Stimulated activated CD4-positive, alpha-beta T cell treated with anti-CD3 and anti-CD28 coated beads, Interleukin-12 subunit alpha, Interleukin-12 subunit beta, amount 100 ng/mL, for 48 hours (primary cell): ENCODE measurements around the gene ITPRIPL2.

Experiments used
- DNase-seq, 3 donors: peaks; one replicate each; pipeline ENCODE4 v3.0.0-alpha.2; 2020; ENCODE audit warnings: low read depth in 2 of 3, low spot score in 1 of 3

Gene ITPRIPL2

DNA sequence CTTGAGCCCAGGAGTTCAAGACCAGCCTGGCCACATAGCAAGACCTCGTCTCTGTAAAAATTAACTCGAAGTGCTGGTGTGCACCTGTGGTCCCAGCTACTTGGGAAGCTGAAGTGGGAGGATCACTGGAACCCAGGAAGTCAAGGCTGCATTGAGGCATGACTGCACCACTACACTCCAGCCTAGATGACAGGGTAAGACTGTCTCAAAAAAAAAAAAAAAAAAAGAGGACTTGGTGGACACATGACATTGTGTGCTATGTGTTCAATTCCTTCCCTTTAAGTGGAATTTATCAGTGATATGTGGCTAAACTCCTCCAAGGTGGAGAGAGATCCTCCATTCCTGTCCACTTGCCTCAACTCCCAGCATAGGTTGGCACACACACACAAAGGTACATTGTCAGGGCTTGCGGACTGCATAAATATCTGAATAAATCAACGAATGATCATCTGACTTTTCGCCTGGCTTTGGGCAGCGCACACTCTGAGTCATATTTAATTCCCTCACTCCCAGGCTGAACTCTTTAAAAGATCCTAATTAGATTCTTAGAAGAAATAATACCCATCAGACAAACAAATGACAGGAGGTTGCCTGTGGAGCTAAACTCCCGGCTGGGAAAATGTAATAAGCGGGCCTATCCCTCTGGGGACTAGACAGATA lies 29.3 kb downstream of the ITPRIPL2 start:
- no peak for DNase-seq

DNA sequence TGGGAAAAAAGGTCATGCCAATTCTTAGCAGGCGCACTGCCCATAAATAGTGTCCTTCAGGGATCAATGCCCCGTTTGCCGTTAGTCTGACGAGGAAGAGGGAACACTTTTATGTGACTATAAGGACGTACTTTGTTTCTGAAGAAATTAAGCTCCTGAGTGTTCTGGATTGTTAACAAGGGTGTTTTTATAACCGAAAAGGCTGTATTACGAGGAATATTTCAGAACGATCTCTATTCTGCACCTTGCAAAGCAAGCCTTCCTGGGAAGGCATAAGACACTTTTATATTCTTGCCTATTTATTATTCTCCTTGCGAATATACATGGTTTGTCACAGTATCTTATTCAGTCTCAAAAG lies 29.8 kb downstream of the ITPRIPL2 start:
- no peak for DNase-seq

DNA sequence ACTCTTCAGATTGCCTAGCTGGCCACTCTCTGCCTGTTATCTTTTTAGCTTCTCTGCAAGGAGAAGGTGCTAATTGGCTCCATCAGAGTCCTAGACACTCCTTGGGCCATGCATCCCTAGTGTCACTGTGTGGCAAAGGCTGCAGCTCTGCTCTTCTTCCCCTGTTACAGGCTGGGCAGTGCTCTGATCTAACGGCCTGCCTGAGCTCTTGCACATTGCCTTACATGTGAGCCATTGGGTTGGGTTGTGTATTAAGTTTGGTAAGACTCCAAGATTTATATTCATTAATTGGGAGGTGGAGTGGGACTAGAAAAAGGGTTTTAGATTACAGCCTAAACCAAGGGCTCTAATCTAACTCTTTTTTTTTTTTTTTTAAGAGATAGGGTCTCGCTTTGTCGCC lies 31.2 kb downstream of the ITPRIPL2 start:
- DNase-seq = no peak

DNA sequence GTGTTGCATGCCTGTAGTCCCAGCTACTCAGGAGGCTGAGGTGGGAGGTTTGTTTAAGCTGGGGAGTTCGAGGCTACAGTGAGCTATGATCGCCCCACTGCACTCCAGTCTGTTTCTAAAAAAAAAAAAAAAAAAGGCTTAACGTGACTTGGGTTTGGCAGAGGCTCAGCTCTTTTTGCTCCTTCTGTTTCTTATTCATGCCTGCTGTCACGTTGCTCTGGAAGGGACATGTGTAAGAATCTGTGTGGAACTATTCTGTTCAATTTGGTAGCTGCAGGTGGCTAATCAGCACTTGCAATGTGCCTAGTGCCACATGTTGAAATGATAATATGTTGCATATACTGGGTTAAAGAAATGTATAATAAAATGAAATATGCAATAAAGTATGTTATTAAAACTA lies 33.4 kb downstream of the ITPRIPL2 start:
- no peak for DNase-seq

DNA sequence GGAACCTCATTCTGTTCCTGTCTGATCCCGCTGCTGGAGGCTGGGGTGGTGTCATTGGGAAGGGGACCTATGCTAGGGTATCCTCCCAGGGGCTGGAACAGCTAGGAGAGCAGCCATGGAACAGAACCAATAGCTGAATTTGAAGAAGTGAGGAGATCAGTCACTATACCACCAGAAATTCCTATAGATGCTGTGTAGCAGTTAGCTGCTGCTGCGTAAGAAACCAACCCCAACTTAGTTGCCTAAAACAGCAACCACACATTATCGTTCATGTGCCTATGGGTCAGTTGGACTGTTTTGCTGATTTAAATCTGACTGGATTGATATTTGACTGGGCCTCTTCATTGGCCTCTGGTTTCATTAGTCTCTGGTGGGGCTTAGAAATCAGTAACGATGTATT lies 33.9 kb downstream of the ITPRIPL2 start:
- DNase-seq = no peak

DNA sequence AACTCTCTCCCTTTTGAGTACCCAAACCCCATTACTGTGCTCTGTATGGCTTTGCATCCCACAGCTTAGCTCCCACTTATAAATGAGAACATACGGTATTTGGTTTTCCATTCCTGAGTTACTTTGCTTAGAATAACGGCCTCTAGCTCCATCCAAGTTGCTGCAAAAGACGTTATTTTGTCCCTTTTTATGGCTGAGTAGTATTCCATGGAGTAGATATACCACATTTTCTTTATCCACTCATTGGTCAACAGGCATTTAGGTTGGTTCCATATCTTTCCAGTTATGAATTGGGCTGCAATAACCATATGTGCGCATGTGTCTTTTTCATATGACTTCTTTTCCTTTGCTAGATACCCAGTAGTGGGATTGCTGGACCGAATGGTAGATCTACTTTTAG lies 34.4 kb downstream of the ITPRIPL2 start:
- DNase-seq = no peak

GRCh38 chr16:19151310-19151709 lies 37.5 kb downstream of the ITPRIPL2 start:
- DNase-seq = no peak

DNA sequence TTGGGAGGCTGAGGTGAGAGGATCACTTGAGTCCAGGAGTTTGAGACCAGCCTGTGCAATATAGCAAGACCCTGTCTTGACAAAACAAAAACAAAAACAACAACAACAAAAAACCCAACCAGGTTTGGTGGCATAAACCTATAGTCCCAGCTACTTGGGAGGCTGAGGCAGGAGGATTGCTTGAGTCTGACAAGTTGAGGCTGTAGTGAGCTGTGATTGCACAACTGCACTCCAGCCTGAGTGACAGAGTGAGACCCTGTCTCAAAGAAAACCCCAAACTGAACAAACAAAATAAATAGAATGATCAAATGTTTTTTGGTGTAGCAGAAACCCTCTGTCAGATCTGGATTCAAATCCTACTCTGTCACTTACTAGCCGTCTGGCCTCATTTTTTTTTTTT lies 38.3 kb downstream of the ITPRIPL2 start:
- DNase-seq = no peak

DNA sequence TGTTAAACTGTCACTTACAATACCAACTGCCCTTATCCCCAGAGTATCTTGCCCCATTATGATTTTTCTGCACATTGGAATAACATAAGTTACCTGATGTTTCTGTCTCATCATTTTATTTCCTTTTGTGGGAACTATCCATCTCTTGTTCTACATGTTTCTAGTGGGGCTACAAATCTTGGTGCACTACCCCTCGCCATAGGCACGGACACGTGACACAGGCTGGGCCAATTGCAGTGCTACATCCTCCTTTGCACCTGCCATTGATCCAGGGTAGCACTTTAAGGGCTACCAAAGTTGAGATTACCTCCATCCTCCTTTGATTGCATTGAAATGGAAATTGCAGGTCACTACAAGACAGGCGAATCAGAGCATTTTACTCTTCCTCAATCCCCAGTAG lies 40.1 kb downstream of the ITPRIPL2 start:
- DNase-seq = no peak

GRCh38 chr16:19162085-19162484 lies 48.3 kb downstream of the ITPRIPL2 start:
- no peak for DNase-seq

- DNase-seq = no peak
These were observed 49.5 kb downstream of the ITPRIPL2 start for GRCh38 chr16:19163215-19163614.

DNA sequence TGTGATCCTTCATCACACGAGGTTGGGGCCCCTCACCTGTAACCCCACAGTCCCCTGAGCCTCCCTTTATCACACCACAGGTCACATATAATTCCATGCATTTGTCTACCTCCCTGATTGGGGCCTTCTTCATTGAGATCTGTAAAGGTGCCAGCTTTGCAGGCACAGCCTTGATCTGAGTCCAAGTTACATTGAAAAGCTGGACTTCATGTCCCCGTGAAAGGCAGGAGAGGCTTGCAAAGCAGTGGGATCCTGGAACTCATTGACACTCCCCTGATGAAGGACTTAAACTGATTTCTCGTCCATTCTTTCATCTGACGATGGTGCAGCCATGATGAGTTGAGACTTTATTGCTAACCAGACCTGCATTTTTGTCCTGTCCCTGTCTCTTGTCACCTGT lies 50.5 kb downstream of the ITPRIPL2 start:
- DNase-seq = no peak

GRCh38 chr16:19165101-19165500 lies 51.3 kb downstream of the ITPRIPL2 start:
- no peak for DNase-seq

DNA sequence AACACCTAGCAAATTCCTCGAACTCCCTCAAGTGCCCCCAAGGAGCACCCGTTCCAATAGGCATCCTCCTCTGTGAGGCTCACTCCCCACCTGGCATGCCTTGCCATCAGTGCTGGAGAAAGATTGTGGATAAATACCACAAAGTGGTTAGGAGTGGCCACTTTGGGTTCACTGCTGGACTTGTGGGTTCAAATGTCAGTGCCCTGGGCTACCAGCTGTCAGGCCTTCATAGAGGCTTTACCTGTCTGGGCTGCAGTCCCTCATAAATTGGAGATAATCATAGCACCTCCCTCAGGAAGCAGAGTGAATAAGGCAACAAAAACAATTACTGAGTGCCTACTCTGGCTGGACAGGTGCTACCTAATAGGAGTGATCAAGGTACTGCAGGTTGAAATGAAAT lies 52.7 kb downstream of the ITPRIPL2 start:
- no peak for DNase-seq

DNA sequence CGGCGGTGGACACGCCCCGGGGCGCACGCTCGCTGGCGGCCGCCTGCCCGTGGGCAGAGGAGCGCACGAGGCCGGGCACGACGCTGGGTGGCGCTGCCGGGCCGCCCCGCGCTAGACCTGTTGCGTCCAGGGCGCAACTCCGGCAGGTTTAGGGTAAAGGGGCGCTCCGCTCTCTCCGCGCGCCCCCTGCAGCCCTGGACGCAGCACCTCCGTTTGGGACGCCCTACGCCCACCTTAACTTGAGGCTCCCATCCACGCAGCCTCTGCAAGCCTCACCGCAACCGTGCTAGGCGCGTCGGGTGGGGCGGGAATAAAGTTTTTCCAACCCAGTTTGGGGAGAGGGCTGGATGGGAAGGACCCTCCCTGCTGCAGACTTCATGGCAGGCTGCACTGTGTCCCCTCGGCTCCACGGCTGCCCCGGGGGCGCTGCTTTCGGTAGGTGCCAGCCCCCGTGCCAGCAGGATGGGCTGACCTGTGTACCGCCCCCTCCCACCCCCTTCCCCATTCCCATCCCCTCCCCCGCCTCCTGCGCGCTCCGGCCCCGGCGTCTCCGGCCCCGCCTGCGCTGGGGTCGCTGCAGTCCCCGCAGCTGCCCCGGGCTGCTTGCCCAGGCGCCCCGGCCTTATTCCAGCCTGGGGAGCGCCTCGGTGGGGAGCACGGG lies 54.1 kb downstream of the ITPRIPL2 start, which contains the start of gene SYT17:
Gene SYT17 (plus strand): TSS at position 531 of the 661 bp plus-strand sequence. CDS start 407 bp downstream, outside the sequence.
- DNase-seq = peak; percentile 19 to 42 (median 29)

DNA sequence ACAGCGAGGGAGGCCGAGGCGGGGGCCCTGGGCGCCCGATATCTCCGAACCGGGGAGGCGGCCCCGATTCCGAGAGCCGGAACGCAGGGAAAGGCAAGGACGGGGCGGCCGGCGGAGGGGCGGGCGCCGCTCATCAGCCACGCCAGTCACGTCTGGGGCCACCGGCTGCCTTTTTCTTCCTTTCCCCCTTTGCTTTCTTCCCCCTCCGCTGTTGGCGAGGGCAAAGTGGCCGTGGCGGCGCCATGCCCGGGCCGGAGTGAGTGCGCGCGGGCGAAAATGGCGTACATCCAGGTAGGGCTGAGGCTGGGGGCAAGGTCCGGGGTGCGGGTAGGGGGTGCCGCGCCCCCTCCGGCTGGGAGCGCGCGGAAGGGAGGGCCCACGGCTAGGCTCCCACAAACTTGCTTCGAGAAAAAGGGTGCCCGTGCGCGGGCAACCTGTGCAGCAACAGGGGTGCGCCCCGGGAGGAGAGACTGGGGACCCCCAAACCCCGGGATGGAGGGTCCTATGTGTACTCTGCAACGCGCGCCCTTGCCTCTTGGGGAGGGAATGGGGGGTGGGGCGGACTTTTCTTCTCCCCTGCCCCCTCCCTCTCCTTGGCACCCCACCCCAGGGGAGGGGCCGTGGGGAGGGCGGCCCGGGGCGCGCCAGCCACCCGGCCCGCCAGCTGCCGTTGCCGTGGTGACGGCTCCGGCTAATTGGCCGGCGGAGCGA lies 54.8 kb downstream of the ITPRIPL2 start:
- DNase-seq = no peak

GRCh38 chr16:19169082-19169639 lies 55.4 kb downstream of the ITPRIPL2 start:
- no peak for DNase-seq

DNA sequence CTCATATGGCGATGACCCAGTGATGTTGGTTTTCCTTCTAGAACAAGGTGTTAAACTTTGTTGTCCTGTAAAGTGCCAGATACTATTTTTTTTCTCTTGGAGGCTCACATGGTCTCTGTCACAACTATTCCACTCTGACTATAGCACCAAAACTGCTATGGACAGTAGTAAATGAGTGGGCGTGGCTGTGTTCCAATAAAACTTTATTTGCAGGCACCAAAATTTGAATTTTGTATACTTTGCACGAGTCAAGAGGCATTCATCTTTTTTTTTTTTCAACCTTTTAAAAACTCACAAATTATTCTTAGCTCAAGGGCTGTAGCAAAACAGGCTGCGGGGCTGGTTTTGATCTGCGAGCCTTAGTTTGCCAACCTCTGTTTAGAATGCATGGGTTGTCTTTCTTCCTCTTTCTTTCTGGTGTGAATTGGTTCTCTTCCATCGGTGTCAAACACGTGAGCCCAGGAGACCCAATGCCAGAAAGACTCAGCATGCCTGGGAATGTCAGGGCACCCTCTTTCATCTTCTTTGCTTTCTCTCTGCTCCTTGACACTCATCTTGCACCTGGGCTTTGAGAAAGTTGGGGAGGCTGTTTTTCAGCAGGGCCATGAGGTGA lies 56.4 kb downstream of the ITPRIPL2 start:
- DNase-seq = no peak
